GM23338 (cell line): ENCODE data around the gene MBNL1. TPM values are rescaled to one million over a fixed set of nuclear protein-coding genes. Genes with fewer than 3 reads are reported as not detected.

Experiments used
- ATAC-seq: fragments of 200-7000 bp; cut with Tn5 transposase; 3 replicates; pipeline ENCODE4 v1.9.1; 2020
- DNase-seq: peaks from one replicate; pipeline ENCODE4 v3.0.0-alpha.2; 2015; ENCODE audit warnings: low spot score
- H2AFZ ChIP-seq: fragments of 200-600 bp; sonication (generic); 2 replicates; pipeline ENCODE4 v1.8.0; 2016; ENCODE audit warnings: antibody characterized with exemption, mild to moderate bottlenecking, moderate library complexity
- H3F3A ChIP-seq: fragments of 200-600 bp; sonication (generic); replicated peaks from 2 replicates; pipeline ENCODE4 v1.8.0; 2017; ENCODE audit warnings: antibody characterized with exemption, mixed run types, low read depth
- H3K27ac ChIP-seq: fragments of 200-600 bp; sonication (generic); 2 replicates; pipeline ENCODE4 v1.6.1; 2016; ENCODE audit warnings: low read depth
- H3K27me3 ChIP-seq: fragments of 200-600 bp; sonication (generic); 2 replicates; pipeline ENCODE4 v1.8.0; 2016; ENCODE audit warnings: mild to moderate bottlenecking, mixed run types, moderate library complexity; ENCODE audit not compliant: insufficient read depth
- H3K36me3 ChIP-seq: fragments of 200-600 bp; sonication (generic); 2 replicates; pipeline ENCODE4 v1.8.0; 2016; ENCODE audit warnings: mild to moderate bottlenecking; ENCODE audit not compliant: insufficient read depth
- H3K4me1 ChIP-seq: fragments of 200-600 bp; sonication (generic); 2 replicates; pipeline ENCODE4 v1.8.0; 2016; ENCODE audit warnings: mild to moderate bottlenecking, moderate library complexity; ENCODE audit not compliant: insufficient read depth
- H3K4me2 ChIP-seq: fragments of 200-600 bp; sonication (generic); 2 replicates; pipeline ENCODE4 v1.7.1; 2017; ENCODE audit warnings: mixed run types
- H3K4me3 ChIP-seq: fragments of 200-600 bp; sonication (generic); 2 replicates; pipeline ENCODE4 v1.6.1; 2016; ENCODE audit warnings: mixed run types
- H3K79me2 ChIP-seq: fragments of 200-600 bp; sonication (generic); replicated peaks from 2 replicates; pipeline ENCODE4 v1.8.0; 2017; ENCODE audit warnings: mild to moderate bottlenecking; ENCODE audit not compliant: insufficient read depth
- H3K9me2 ChIP-seq: fragments of 200-600 bp; sonication (generic); 2 replicates; pipeline ENCODE4 v1.8.0; 2017; ENCODE audit not compliant: insufficient read depth
- H4K20me1 ChIP-seq: fragments of 200-600 bp; sonication (generic); replicated peaks from 2 replicates; pipeline ENCODE4 v1.8.0; 2017; ENCODE audit warnings: mild to moderate bottlenecking; ENCODE audit not compliant: insufficient read depth
- H3K27ac Mint-ChIP-seq: 2 replicates; pipeline ENCODE4 v1.8.0; 2020; ENCODE audit warnings: inconsistent platforms, mild to moderate bottlenecking, moderate library complexity, mixed read lengths
- H3K27me3 Mint-ChIP-seq: 3 replicates; pipeline ENCODE4 v1.8.0; 2022; ENCODE audit warnings: low read depth, mild to moderate bottlenecking, moderate library complexity, mixed read lengths, inconsistent platforms; ENCODE audit not compliant: insufficient read depth, poor library complexity
- H3K36me3 Mint-ChIP-seq: 3 replicates; pipeline ENCODE4 v1.8.0; 2021; ENCODE audit warnings: low read depth, mild to moderate bottlenecking, inconsistent platforms, moderate library complexity, mixed read lengths
- H3K4me1 Mint-ChIP-seq: 3 replicates; pipeline ENCODE4 v1.8.0; 2020; ENCODE audit warnings: mild to moderate bottlenecking, inconsistent platforms, mixed read lengths
- H3K4me3 Mint-ChIP-seq: 3 replicates; pipeline ENCODE4 v1.8.0; 2021; ENCODE audit warnings: moderate library complexity, mild to moderate bottlenecking, inconsistent platforms, mixed read lengths
- H3K9me3 Mint-ChIP-seq: 3 replicates; pipeline ENCODE4 v1.8.0; 2020; ENCODE audit warnings: moderate library complexity, mild to moderate bottlenecking, inconsistent platforms, mixed read lengths
- CREB1 ChIP-seq: fragments of 250-450 bp; sonication (Bioruptor Pico); IDR thresholded peaks from 2 replicates; pipeline ENCODE4 v1.5.0; 2020; ENCODE audit warnings: low read depth, mild to moderate bottlenecking, moderate library complexity
- CTCF ChIP-seq, 2 experiments: fragments of 200-600 bp in 1 of 2; sonication (generic) in 1 of 2; conservative IDR thresholded peaks; 2 replicates each; pipeline versions ENCODE4 v1.5.1 to v1.6.1; 2016 to 2017; ENCODE audit warnings: antibody characterized with exemption in 2 of 2, low read depth in 2 of 2, mild to moderate bottlenecking in 2 of 2, moderate library complexity in 1 of 2
- ETS1 ChIP-seq: IDR thresholded peaks from 2 replicates; pipeline ENCODE4 v1.6.1; 2016; ENCODE audit warnings: antibody characterized with exemption
- EZH2 ChIP-seq: fragments of 200-600 bp; sonication (generic); IDR thresholded peaks from one replicate; pipeline ENCODE4 v1.8.0; 2017; ENCODE audit warnings: antibody characterized with exemption, mild to moderate bottlenecking, low read depth; ENCODE audit not compliant: unreplicated experiment
- EZH2phosphoT487 ChIP-seq: fragments of 200-600 bp; sonication (generic); IDR thresholded peaks from one replicate; pipeline ENCODE4 v1.8.1; 2018; ENCODE audit warnings: antibody characterized with exemption; ENCODE audit not compliant: unreplicated experiment
- JUNB ChIP-seq: IDR thresholded peaks from one replicate; pipeline ENCODE4 v1.6.1; 2016; ENCODE audit warnings: antibody characterized with exemption; ENCODE audit not compliant: unreplicated experiment
- NANOG ChIP-seq: IDR thresholded peaks from 2 replicates; pipeline ENCODE4 v1.6.1; 2016; ENCODE audit warnings: antibody characterized with exemption, borderline replicate concordance
- POLR2AphosphoS5 ChIP-seq: IDR thresholded peaks from 2 replicates; pipeline ENCODE4 v1.6.1; 2016; ENCODE audit warnings: antibody characterized with exemption, low read depth
- REST ChIP-seq: IDR thresholded peaks from one replicate; pipeline ENCODE4 v1.6.1; 2018; ENCODE audit warnings: antibody characterized with exemption; ENCODE audit not compliant: unreplicated experiment
- STAT1 ChIP-seq: IDR thresholded peaks from one replicate; pipeline ENCODE4 v1.6.1; 2016; ENCODE audit warnings: antibody characterized with exemption; ENCODE audit not compliant: unreplicated experiment
- ZNF114 ChIP-seq: fragments of 250-450 bp; sonication (Bioruptor Pico); IDR thresholded peaks from 2 replicates; pipeline ENCODE4 v1.5.0; 2020; ENCODE audit warnings: mild to moderate bottlenecking, moderate library complexity
- ZNF331 ChIP-seq: fragments of 250-450 bp; sonication (Bioruptor Pico); IDR thresholded peaks from 2 replicates; pipeline ENCODE4 v1.5.0; 2020; ENCODE audit warnings: low read depth, mild to moderate bottlenecking, moderate library complexity
- ZNF462 ChIP-seq: fragments of 250-450 bp; sonication (Bioruptor Pico); IDR thresholded peaks from 2 replicates; pipeline ENCODE4 v1.5.0; 2020; ENCODE audit warnings: mild to moderate bottlenecking, moderate library complexity
- polyA plus RNA-seq: library from polyadenylated mRNA; unstranded; fragments of >200 nt; fragmentation: Nextera tagmentation; extraction: Ambion mirVana; gene quantifications from 2 replicates; pipeline ENCODE4 v1.2.1, GENCODE V29; 2016
- total RNA-seq: library from RNA; depleted of rRNA; stranded (reverse); fragments of >200 nt; shearing (Covaris generic); gene quantifications from 2 replicates; pipeline ENCODE4 v1.2.3, GENCODE V29; 2014

The MBNL1 gene
- total and polyA plus RNA-seq, 2 experiments from 2014 or later, result 9.4 to 23.2 TPM

- ATAC-seq, result no peak
- H3K4me2 ChIP-seq, result no peak overlapping the region
- no peak overlapping the region for H3K4me3 ChIP-seq
- H3K36me3 ChIP-seq, result no peaks in the 10 kb centered on the region
- peaks cover 92% of the 10 kb centered on the region for H3K79me2 ChIP-seq
- H3K4me1 Mint-ChIP-seq, result peaks cover 38% of the 10 kb centered on the region
- no peaks in the 10 kb centered on the region for H3K9me3 Mint-ChIP-seq
- no peak overlapping the region for H2AFZ ChIP-seq
- DNase-seq, result no peak
- H3K27ac Mint-ChIP-seq, result peak overlapping the region; percentile 50; the same call in 1 of the 2 replicates
- no peaks in the 10 kb centered on the region for H3K36me3 Mint-ChIP-seq
- H3K27ac ChIP-seq, result peak overlapping the region; percentile 16; the same call in 1 of the 2 replicates
- H4K20me1 ChIP-seq, result no peaks in the 10 kb centered on the region
- no peaks in the 10 kb centered on the region for H3K27me3 Mint-ChIP-seq
- no peaks in the 10 kb centered on the region for H3K9me2 ChIP-seq
- peaks cover 17% of the 10 kb centered on the region for H3K4me1 ChIP-seq
- no peak overlapping the region for H3K4me3 Mint-ChIP-seq
- H3K27me3 ChIP-seq, result no peaks in the 10 kb centered on the region
- no peak for TF ChIP-seq CTCF (conservative IDR thresholded peaks at IDR 0.05; ENCODE audit: low read depth in 2 of 2)
- TF ChIP-seq ZNF331 (CRISPR knock-in tag), result no peak
- TF ChIP-seq JUNB, result no peak
- no peak for TF ChIP-seq ZNF462 (CRISPR knock-in tag)
- TF ChIP-seq CREB1 (CRISPR knock-in tag), result no peak
- TF ChIP-seq NANOG, result no peak
- no peak for TF ChIP-seq REST
- TF ChIP-seq STAT1, result no peak
- no peak for TF ChIP-seq EZH2
- no peak for TF ChIP-seq POLR2AphosphoS5
- TF ChIP-seq ZNF114 (CRISPR knock-in tag), result no peak
- TF ChIP-seq EZH2phosphoT487, result no peak
- TF ChIP-seq ETS1, result no peak
- no peaks in the 10 kb centered on the region for H3F3A ChIP-seq
Measured at GRCh38 chr3:152283492-152284381, 15.0 kb downstream of the MBNL1 start.
